A673 (cell line): ENCODE results near the gene RNPS1. TPM values are rescaled to one million over a fixed set of nuclear protein-coding genes. Genes with fewer than 3 reads are reported as not detected.

Experiments
- BruUV-seq: library from RNA; stranded (reverse); fragments of 400-500 nt; replicated peaks from 2 replicates; lab custom pipeline; 2021; lab: Mats Ljungman, UMichigan
- CTCF ChIA-PET: fragments of 300-600 bp; sonication (Branson Sonifier 250); formaldehyde crosslinking; loops from one replicate; lab custom pipeline; 2022; ENCODE audit warnings: antibody characterized with exemption; lab: Charles Lee
- POLR2A ChIA-PET: fragments of 300-600 bp; sonication (Branson Sonifier 250); formaldehyde crosslinking; loops from one replicate; lab custom pipeline; 2022; ENCODE audit warnings: antibody characterized with exemption; ENCODE audit not compliant: low non-redundant PET; lab: Charles Lee
- DNase-seq: peaks from one replicate; pipeline ENCODE4 v3.0.0-alpha.2; 2015; ENCODE audit warnings: low spot score
- H3K27ac ChIP-seq: fragments of 200-600 bp; sonication (generic); 2 replicates; pipeline ENCODE4 v1.5.1; 2016; ENCODE audit warnings: mixed run types, low read depth, mild to moderate bottlenecking, mixed read lengths, antibody characterized with exemption, low read length; ENCODE audit not compliant: poor library complexity, severe bottlenecking
- H3K27me3 ChIP-seq: fragments of 200-600 bp; sonication (generic); replicated peaks from 2 replicates; pipeline ENCODE4 v1.6.1; 2017; ENCODE audit warnings: mixed run types, low read depth, mild to moderate bottlenecking, mixed read lengths, antibody characterized with exemption, low read length; ENCODE audit not compliant: insufficient read depth, poor library complexity
- H3K36me3 ChIP-seq: fragments of 200-600 bp; sonication (generic); 2 replicates; pipeline ENCODE4 v1.6.1; 2016; ENCODE audit warnings: mixed run types, mild to moderate bottlenecking, mixed read lengths, antibody characterized with exemption, low read length; ENCODE audit not compliant: insufficient read depth, poor library complexity, severe bottlenecking
- H3K4me1 ChIP-seq: fragments of 200-600 bp; sonication (generic); 2 replicates; pipeline ENCODE4 v1.6.1; 2017; ENCODE audit warnings: mixed run types, mild to moderate bottlenecking, mixed read lengths, antibody characterized with exemption, low read length; ENCODE audit not compliant: insufficient read depth, poor library complexity, severe bottlenecking
- H3K4me3 ChIP-seq: fragments of 200-600 bp; sonication (generic); 2 replicates; pipeline ENCODE4 v1.5.1; 2016; ENCODE audit warnings: low read depth, mixed run types, mild to moderate bottlenecking, mixed read lengths, low read length; ENCODE audit not compliant: poor library complexity, severe bottlenecking
- H3K9me3 ChIP-seq: fragments of 200-600 bp; sonication (generic); 2 replicates; pipeline ENCODE4 v1.6.1; 2016; ENCODE audit warnings: mixed run types, low read depth, mild to moderate bottlenecking, mixed read lengths, antibody characterized with exemption, low read length; ENCODE audit not compliant: poor library complexity, severe bottlenecking
- EZH2 ChIP-seq: fragments of 200-600 bp; sonication (generic); IDR thresholded peaks from 2 replicates; pipeline ENCODE4 v1.6.1; 2017; ENCODE audit warnings: borderline replicate concordance, low read depth, mild to moderate bottlenecking, mixed read lengths, antibody characterized with exemption, low read length; ENCODE audit not compliant: poor library complexity, severe bottlenecking
- intact Hi-C: fragments of 100-400 bp; cut with micrococcal nuclease; formaldehyde crosslinking; loops from one replicate; pipeline ENCODE4 v1.10.0; 2022; ENCODE audit not compliant: unreplicated experiment
- total RNA-seq: library from RNA; stranded (reverse); gene quantifications from 2 replicates; pipeline ENCODE4 v1.2.3, GENCODE V29; 2021
- TF ChIP-seq, protein P1 (sequence below): fragments of 300-800, 200-600 bp; sonication (generic); conservative IDR thresholded peaks from 2 replicates; pipeline ENCODE4 v1.5.1; 2017; ENCODE audit warnings: low read depth, mild to moderate bottlenecking, antibody characterized with exemption, low read length, moderate library complexity, mixed read lengths

RNPS1 gene
- total RNA-seq, 1 experiment from 2014 or later, result 345 TPM

DNA sequence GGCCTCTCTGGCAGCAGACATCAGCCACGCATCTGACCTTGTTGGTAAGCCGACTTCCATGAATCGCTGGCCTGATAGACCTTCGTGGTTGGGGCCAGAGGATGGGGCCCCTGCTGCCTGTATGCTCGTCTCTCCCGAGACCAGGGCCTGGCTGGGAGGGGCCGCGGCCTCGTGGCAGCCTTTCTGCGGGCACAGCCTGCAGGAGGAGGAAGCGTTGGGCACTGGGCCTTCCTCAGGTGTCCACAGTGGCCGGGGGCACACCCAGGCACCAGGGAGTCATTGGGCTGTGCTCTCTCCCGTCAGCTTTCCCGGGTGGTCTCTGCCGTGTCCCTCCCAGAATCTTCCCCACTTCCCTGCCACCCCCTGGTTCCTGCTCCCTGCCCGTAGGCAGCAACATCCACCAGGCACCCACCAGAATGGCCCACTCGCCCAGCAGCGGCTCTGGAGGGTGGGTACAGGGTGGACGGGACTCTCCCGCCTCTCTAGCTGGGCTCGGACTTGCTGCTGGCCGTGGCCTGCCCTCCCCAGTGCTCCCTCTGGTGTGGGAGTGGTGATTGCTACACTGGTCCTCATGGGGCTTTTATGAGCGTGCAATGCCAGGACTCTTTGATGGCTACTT, 38.2 kb downstream of the RNPS1 start:
- Histone ChIP-seq H3K27ac (no peak overlapping the region), H3K4me3 (no peak overlapping the region), H3K36me3 (peaks cover 37% of the 10 kb centered on the region), H3K9me3 (no peaks in the 10 kb centered on the region), H3K27me3 (no peaks in the 10 kb centered on the region), H3K4me1 (no peaks in the 10 kb centered on the region)
- CTCF ChIA-PET, result no interaction called here
- TF ChIP-seq, protein P1, sequence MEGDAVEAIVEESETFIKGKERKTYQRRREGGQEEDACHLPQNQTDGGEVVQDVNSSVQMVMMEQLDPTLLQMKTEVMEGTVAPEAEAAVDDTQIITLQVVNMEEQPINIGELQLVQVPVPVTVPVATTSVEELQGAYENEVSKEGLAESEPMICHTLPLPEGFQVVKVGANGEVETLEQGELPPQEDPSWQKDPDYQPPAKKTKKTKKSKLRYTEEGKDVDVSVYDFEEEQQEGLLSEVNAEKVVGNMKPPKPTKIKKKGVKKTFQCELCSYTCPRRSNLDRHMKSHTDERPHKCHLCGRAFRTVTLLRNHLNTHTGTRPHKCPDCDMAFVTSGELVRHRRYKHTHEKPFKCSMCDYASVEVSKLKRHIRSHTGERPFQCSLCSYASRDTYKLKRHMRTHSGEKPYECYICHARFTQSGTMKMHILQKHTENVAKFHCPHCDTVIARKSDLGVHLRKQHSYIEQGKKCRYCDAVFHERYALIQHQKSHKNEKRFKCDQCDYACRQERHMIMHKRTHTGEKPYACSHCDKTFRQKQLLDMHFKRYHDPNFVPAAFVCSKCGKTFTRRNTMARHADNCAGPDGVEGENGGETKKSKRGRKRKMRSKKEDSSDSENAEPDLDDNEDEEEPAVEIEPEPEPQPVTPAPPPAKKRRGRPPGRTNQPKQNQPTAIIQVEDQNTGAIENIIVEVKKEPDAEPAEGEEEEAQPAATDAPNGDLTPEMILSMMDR, result no peak
- no peak for TF ChIP-seq EZH2
- DNase-seq, result no peak
- intact Hi-C loops, result no loop called here
- BruUV-seq, result no TSS peak
- POLR2A ChIA-PET, result no interaction called here

GRCh38 chr16:2229091-2229490, 38.8 kb downstream of the RNPS1 start:
- Histone ChIP-seq H3K4me3 (no peak overlapping the region), H3K27me3 (no peaks in the 10 kb centered on the region), H3K9me3 (no peaks in the 10 kb centered on the region), H3K27ac (no peak overlapping the region), H3K36me3 (peaks cover 31% of the 10 kb centered on the region), H3K4me1 (no peaks in the 10 kb centered on the region)
- ChIA-PET CTCF (no interaction called here), POLR2A (no interaction called here)
- no peak for DNase-seq
- intact Hi-C loops, result no loop called here
- TF ChIP-seq, protein P1, result no peak
- no peak for TF ChIP-seq EZH2
- no TSS peak for BruUV-seq

DNA sequence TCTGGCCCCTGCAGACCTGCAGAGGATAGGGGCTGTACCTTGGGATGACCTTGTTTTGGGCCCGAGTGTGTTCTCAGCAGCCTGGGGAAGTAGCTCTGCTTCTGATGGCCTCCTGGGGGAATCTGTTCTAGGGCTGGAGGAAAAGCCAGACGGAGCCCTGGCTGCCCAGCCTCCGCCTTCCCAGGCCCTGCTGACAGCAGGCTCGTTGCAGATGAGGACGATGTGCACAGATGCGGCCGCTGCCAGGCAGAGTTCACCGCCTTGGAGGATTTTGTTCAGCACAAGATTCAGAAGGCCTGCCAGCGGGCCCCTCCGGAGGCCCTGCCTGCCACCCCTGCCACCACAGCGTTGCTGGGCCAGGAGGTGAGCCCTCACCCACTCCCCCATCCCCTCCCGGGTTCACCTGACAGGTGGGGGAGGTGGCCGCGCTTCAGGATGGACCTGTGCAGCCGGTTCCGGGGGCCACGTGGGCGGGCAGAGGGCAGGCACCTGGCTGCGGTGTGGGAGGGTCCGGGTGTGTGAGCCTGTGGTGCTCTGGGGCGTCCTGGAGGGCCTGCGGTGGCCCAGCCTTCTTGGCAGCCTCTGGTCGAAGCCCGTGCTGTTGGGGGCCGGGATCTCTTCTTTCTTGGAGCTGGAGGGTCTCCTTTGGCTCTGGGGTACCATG, 39.6 kb downstream of the RNPS1 start:
- ChIA-PET CTCF (no interaction called here), POLR2A (no interaction called here)
- Histone ChIP-seq H3K27me3 (no peaks in the 10 kb centered on the region), H3K9me3 (no peaks in the 10 kb centered on the region), H3K27ac (no peak overlapping the region), H3K4me3 (no peak overlapping the region), H3K36me3 (peaks cover 31% of the 10 kb centered on the region), H3K4me1 (no peaks in the 10 kb centered on the region)
- no TSS peak for BruUV-seq
- TF ChIP-seq, protein P1, result no peak
- no peak for TF ChIP-seq EZH2
- intact Hi-C loops, result no loop called here
- DNase-seq, result no peak
